ENCODE measurements around the gene RBM20. TPM values are rescaled to one million over a fixed set of nuclear protein-coding genes. Genes with fewer than 3 reads are reported as not detected.

The RBM20 gene
- total RNA-seq, 1 experiment from 2014 or later: 16.5 TPM

GRCh38 chr10:110682348-110682747 lies 38.2 kb downstream of the RBM20 start:
- no peak overlapping the region for H3K27ac ChIP-seq
- peaks cover 53% of the 10 kb centered on the region for H3K4me1 ChIP-seq (replicated peaks)
- H3K9me3 ChIP-seq (replicated peaks): no peaks in the 10 kb centered on the region
- H3K4me3 ChIP-seq: no peak overlapping the region
- H3K36me3 ChIP-seq: peaks cover 8% of the 10 kb centered on the region; the same call in 1 of the 2 replicates
- no peaks in the 10 kb centered on the region for H3K27me3 ChIP-seq (replicated peaks)
- DNase-seq (ENCODE audit: low read depth in 1 of 2, low spot score in 2 of 2): no peak

DNA sequence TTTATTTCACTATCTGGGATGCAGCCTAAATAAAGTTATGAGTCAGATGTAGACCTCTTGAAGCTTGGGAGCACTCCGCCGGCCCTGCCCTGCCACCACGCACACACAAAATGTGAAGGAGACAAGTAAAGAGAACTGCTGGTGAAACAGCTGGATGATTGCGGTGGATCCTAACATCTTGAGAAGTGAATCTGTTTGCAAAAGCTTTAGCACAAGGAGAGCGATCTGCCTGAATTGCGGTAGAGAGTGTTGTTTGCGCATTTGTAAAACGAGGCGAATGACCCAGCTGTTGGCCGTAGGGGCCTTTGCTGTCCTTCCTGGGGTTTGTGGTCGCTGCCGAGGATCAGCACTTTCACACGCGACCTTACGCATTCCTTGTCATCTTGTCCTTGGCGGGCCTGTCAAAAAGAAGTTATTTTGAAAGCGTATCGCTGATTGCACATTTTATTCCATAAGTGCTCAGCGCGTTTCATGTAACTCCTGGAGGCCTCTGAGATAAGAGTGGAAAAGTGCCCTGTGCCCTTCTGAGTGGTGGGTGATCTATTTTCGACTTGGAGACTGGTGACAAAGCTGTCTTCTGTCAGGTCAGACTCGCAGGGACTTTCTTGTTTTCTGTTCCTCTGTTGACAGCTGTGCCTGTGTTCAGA lies 40.8 kb downstream of the RBM20 start:
- no peaks in the 10 kb centered on the region for H3K27me3 ChIP-seq (replicated peaks)
- H3K9me3 ChIP-seq (replicated peaks): no peaks in the 10 kb centered on the region
- H3K27ac ChIP-seq: peak overlapping the region; percentile 82
- H3K4me3 ChIP-seq: peak overlapping the region; percentile 16
- peak; percentile 84 to 92 for DNase-seq (ENCODE audit: low read depth in 1 of 2, low spot score in 2 of 2)
- H3K4me1 ChIP-seq (replicated peaks): peaks cover 62% of the 10 kb centered on the region
- H3K36me3 ChIP-seq: peaks cover 3% of the 10 kb centered on the region; the same call in 1 of the 2 replicates

- DNase-seq (ENCODE audit: low read depth in 1 of 2, low spot score in 2 of 2): peak in 1 of 2 experiments; percentile 82
- H3K27me3 ChIP-seq (replicated peaks): no peaks in the 10 kb centered on the region
- H3K9me3 ChIP-seq (replicated peaks): 0 out of 2 replicates have a peak, but pooled peaks cover under 1% of the 10 kb centered on the region
- H3K36me3 ChIP-seq: peaks cover 3% of the 10 kb centered on the region; the same call in 1 of the 2 replicates
- H3K27ac ChIP-seq: peak overlapping the region; percentile 82
- H3K4me1 ChIP-seq (replicated peaks): peaks cover 53% of the 10 kb centered on the region
- H3K4me3 ChIP-seq: no peak overlapping the region; the same call in 1 of the 2 replicates
Measured at GRCh38 chr10:110686047-110686446, 41.9 kb downstream of the RBM20 start.

GRCh38 chr10:110686949-110687348 lies 42.8 kb downstream of the RBM20 start:
- Histone ChIP-seq H3K4me1 (replicated peaks) (peaks cover 49% of the 10 kb centered on the region), H3K27ac (peak overlapping the region; percentile 82), H3K27me3 (replicated peaks) (no peaks in the 10 kb centered on the region), H3K4me3 (no peak overlapping the region), H3K36me3 (no peaks in the 10 kb centered on the region), H3K9me3 (replicated peaks) (peaks cover 5% of the 10 kb centered on the region; the same call in 1 of the 2 replicates)
- peak in 1 of 2 experiments; percentile 52 for DNase-seq (ENCODE audit: low read depth in 1 of 2, low spot score in 2 of 2)

GRCh38 chr10:110687400-110687799 lies 43.3 kb downstream of the RBM20 start:
- Histone ChIP-seq H3K27me3 (replicated peaks) (no peaks in the 10 kb centered on the region), H3K36me3 (no peaks in the 10 kb centered on the region), H3K27ac (peak overlapping the region; percentile 82; the same call in 1 of the 2 replicates), H3K9me3 (replicated peaks) (peaks cover 5% of the 10 kb centered on the region; the same call in 1 of the 2 replicates), H3K4me1 (replicated peaks) (peaks cover 47% of the 10 kb centered on the region), H3K4me3 (no peak overlapping the region)
- no peak for DNase-seq (ENCODE audit: low read depth in 1 of 2, low spot score in 2 of 2)

GRCh38 chr10:110691139-110691538 lies 47.0 kb downstream of the RBM20 start:
- H3K36me3 ChIP-seq: no peaks in the 10 kb centered on the region

DNA sequence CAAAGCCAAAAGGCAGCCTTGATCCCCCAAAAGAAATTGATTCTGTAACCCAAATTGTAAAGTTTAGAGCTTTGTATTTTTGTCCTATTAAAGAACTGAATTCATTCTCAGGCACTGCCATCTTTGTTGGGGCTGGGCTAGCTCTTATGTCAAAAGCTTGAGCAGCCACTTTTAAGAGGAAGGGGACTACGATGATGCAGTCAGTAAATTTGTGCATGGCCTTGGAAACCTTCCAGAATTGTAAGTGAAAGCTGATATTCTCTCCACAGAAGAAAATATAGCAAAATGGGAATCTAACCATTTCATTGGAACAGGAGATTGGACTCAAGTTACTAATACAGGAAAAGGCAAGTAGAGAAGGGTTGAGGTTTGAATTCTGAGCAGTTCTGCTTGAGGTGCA lies 50.1 kb downstream of the RBM20 start:
- H3K4me1 ChIP-seq (replicated peaks): no peaks in the 10 kb centered on the region; the same call in 1 of the 2 replicates
- no peak overlapping the region for H3K4me3 ChIP-seq
- H3K36me3 ChIP-seq: peaks cover 3% of the 10 kb centered on the region; the same call in 1 of the 2 replicates
- H3K27ac ChIP-seq: no peak overlapping the region
- DNase-seq (ENCODE audit: low read depth in 1 of 2, low spot score in 2 of 2): no peak
- no peaks in the 10 kb centered on the region for H3K27me3 ChIP-seq (replicated peaks)
- peaks cover 5% of the 10 kb centered on the region; the same call in 1 of the 2 replicates for H3K9me3 ChIP-seq (replicated peaks)

More at GRCh38 chr10:110691139-110691538, 47.0 kb downstream of the RBM20 start:
- H3K27ac ChIP-seq: no peak overlapping the region
- DNase-seq (ENCODE audit: low read depth in 1 of 2, low spot score in 2 of 2): no peak
- H3K27me3 ChIP-seq (replicated peaks): no peaks in the 10 kb centered on the region
- H3K4me1 ChIP-seq (replicated peaks): peaks cover 21% of the 10 kb centered on the region
- no peak overlapping the region for H3K4me3 ChIP-seq
- H3K9me3 ChIP-seq (replicated peaks): peaks cover 5% of the 10 kb centered on the region; the same call in 1 of the 2 replicates

- H3K4me1 ChIP-seq (replicated peaks): peaks cover under 1% of the 10 kb centered on the region; the same call in 1 of the 2 replicates
- DNase-seq (ENCODE audit: low read depth in 1 of 2, low spot score in 2 of 2): no peak
- H3K4me3 ChIP-seq: no peak overlapping the region
- peaks cover 5% of the 10 kb centered on the region; the same call in 1 of the 2 replicates for H3K9me3 ChIP-seq (replicated peaks)
- H3K27ac ChIP-seq: no peak overlapping the region
- no peaks in the 10 kb centered on the region for H3K27me3 ChIP-seq (replicated peaks)
- H3K36me3 ChIP-seq: peaks cover 3% of the 10 kb centered on the region; the same call in 1 of the 2 replicates
Measured at GRCh38 chr10:110694820-110695538, 50.8 kb downstream of the RBM20 start.

DNA sequence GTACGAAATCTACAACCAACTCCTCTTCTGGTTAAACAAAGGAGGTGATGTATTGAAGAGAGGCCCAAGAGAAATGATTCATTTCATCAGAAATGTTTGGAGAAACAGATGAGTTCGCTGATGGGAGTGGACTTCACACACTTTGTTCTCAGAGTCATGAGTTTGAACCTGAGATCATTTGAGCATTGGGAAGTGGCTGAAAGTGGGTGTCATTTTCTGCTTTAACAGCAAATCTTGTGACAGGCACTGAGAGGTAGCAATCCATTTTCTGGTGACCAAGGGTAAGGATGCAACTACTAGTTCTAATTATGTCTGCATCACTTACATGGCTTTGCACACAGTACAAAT lies 51.4 kb downstream of the RBM20 start:
- Histone ChIP-seq H3K4me3 (no peak overlapping the region), H3K36me3 (peaks cover 3% of the 10 kb centered on the region; the same call in 1 of the 2 replicates), H3K9me3 (replicated peaks) (peaks cover 5% of the 10 kb centered on the region; the same call in 1 of the 2 replicates), H3K27ac (no peak overlapping the region), H3K4me1 (replicated peaks) (peaks cover 5% of the 10 kb centered on the region), H3K27me3 (replicated peaks) (no peaks in the 10 kb centered on the region)
- DNase-seq (ENCODE audit: low read depth in 1 of 2, low spot score in 2 of 2): no peak

DNA sequence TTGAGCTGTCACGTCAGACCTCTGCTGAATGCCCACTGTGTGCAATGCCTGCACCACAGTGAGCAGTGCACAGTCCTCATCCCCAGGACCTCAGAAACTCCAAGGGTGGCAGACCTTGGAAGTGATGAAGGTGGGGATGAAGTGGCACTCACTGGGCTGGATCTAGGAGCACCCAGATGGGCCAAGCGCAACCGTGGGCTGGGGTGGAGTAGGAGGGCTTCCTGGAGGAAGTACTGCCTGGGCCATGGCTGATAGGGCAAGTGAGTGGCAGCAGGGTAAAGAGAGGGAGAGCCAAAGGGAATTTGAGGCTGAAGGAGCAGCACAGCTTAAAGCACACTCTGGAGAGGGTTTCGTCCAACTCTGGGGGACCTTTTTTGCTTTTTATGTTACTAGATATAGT lies 52.3 kb downstream of the RBM20 start:
- H3K4me1 ChIP-seq (replicated peaks): peaks cover 15% of the 10 kb centered on the region
- peaks cover 2% of the 10 kb centered on the region; the same call in 1 of the 2 replicates for H3K9me3 ChIP-seq (replicated peaks)
- no peak for DNase-seq (ENCODE audit: low read depth in 1 of 2, low spot score in 2 of 2)
- H3K27ac ChIP-seq: no peak overlapping the region
- no peaks in the 10 kb centered on the region for H3K27me3 ChIP-seq (replicated peaks)
- peaks cover 7% of the 10 kb centered on the region for H3K36me3 ChIP-seq
- no peak overlapping the region for H3K4me3 ChIP-seq

DNA sequence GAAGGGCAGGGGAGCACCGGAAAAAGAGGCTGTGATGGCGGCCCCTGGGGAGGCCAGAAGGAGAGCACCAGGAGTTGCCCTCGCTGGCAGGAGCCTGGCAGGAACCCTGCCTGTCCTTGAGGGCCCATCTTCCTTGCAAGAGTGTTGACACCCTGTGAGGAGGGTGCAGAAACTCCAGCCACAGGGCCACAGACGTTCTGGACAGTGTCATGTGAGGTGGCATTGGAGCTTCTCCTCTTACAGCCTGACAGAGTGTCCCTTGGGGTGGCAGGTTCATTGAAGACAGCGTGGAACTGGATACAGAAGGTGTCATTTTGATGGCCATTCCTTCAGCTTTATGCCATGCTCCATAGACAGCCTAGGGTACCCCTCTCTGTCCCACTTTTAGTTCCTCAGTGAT lies 54.2 kb downstream of the RBM20 start:
- H3K27ac ChIP-seq: no peak overlapping the region
- H3K4me1 ChIP-seq (replicated peaks): peaks cover 21% of the 10 kb centered on the region
- peaks cover 10% of the 10 kb centered on the region for H3K36me3 ChIP-seq
- DNase-seq (ENCODE audit: low read depth in 1 of 2, low spot score in 2 of 2): no peak
- no peak overlapping the region for H3K4me3 ChIP-seq
- no peaks in the 10 kb centered on the region for H3K9me3 ChIP-seq (replicated peaks)
- H3K27me3 ChIP-seq (replicated peaks): no peaks in the 10 kb centered on the region

DNA sequence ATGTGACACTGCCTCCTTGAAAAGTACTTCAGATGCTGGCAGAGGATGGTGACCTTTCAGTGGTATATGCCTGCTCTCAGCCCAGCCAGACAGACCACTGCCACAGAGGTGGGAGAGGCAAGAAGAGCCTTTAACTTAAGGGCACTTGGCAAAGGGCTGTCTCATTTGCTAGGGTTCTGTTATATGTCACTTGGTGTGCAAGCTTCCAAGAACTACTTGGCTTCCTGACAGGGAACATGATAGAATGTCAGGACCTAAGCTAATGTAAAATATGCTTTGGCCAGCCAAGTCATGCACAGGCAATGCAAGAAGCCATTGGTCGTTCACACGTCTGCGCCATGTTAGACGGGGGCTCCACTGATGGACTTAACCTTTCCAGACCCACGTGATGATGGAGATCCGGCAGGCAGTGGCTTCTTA lies 54.7 kb downstream of the RBM20 start:
- Histone ChIP-seq H3K27ac (no peak overlapping the region), H3K36me3 (peaks cover 10% of the 10 kb centered on the region), H3K9me3 (replicated peaks) (no peaks in the 10 kb centered on the region; the same call in 1 of the 2 replicates), H3K4me3 (no peak overlapping the region), H3K27me3 (replicated peaks) (no peaks in the 10 kb centered on the region), H3K4me1 (replicated peaks) (peaks cover 21% of the 10 kb centered on the region)
- DNase-seq (ENCODE audit: low read depth in 1 of 2, low spot score in 2 of 2): no peak

DNA sequence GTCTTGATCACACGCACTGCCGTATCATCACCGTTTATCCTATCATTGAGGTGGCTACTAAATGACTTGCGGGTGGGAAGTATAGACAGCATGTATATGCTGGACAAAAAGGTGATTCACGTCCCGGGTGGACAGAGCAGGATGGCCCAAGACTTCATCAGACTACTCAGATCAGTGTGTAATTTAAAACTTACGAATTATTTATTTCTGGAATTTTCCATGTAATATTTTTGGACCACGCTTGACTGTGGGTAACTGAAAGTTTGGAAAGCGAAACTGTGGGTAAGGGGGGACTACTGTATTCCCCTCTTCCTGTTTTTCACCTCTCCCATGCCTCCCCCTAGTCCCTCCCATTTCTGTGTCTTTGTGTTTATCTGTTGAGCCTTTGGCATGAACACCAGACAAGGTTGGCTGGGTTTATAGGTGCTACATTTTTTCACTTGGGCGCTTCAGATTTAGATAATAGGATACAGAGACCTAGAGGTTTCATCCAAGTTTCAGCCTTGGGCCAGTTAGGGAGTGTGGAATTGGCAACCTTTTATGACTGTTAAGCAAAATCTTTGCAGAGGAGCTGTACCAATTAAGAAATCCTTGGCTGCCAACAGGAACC lies 55.8 kb downstream of the RBM20 start:
- Histone ChIP-seq H3K4me1 (replicated peaks) (peaks cover 27% of the 10 kb centered on the region), H3K36me3 (peaks cover 10% of the 10 kb centered on the region), H3K4me3 (no peak overlapping the region), H3K27ac (no peak overlapping the region), H3K9me3 (replicated peaks) (no peaks in the 10 kb centered on the region; the same call in 1 of the 2 replicates), H3K27me3 (replicated peaks) (no peaks in the 10 kb centered on the region)
- no peak for DNase-seq (ENCODE audit: low read depth in 1 of 2, low spot score in 2 of 2)
